H9 (cell line): ENCODE results near the gene EGFR. TPM values are rescaled to one million over a fixed set of nuclear protein-coding genes. Genes with fewer than 3 reads are reported as not detected.

Source experiments
- DNase-seq: peaks from one replicate; pipeline ENCODE4 v3.0.0-alpha.2; 2017
- H2AFZ ChIP-seq: one replicate; pipeline ENCODE4 v1.6.1; 2013; ENCODE audit warnings: mild to moderate bottlenecking, low read length, control low read depth, moderate library complexity
- H2AK5ac ChIP-seq: 2 replicates; pipeline ENCODE4 v1.6.1; 2013; ENCODE audit warnings: low read length, control low read depth, mixed read lengths; ENCODE audit not compliant: insufficient read length
- H2BK120ac ChIP-seq: one replicate; pipeline ENCODE4 v1.6.1; 2013; ENCODE audit warnings: low read depth, mild to moderate bottlenecking, low read length, control low read depth, inconsistent platforms; ENCODE audit not compliant: poor library complexity, severe bottlenecking
- H2BK12ac ChIP-seq: 2 replicates; pipeline ENCODE4 v1.6.1; 2013; ENCODE audit warnings: low read length, control low read depth, mixed read lengths, low read depth; ENCODE audit not compliant: insufficient read length
- H2BK15ac ChIP-seq: 2 replicates; pipeline ENCODE4 v1.6.1; 2013; ENCODE audit warnings: low read depth, low read length, control low read depth
- H2BK20ac ChIP-seq: one replicate; pipeline ENCODE4 v1.6.1; 2013; ENCODE audit warnings: low read depth, mild to moderate bottlenecking, low read length, control low read depth, inconsistent platforms; ENCODE audit not compliant: poor library complexity, severe bottlenecking
- H2BK5ac ChIP-seq: 2 replicates; pipeline ENCODE4 v1.6.1; 2013; ENCODE audit warnings: low read length, control low read depth, mixed read lengths; ENCODE audit not compliant: insufficient read length
- H3K14ac ChIP-seq: 2 replicates; pipeline ENCODE4 v1.6.1; 2013; ENCODE audit warnings: low read length, control low read depth; ENCODE audit not compliant: insufficient read depth
- H3K18ac ChIP-seq: 2 replicates; pipeline ENCODE4 v1.6.1; 2013; ENCODE audit warnings: low read depth, mild to moderate bottlenecking, mixed read lengths, low read length, control low read depth; ENCODE audit not compliant: insufficient read length
- H3K23ac ChIP-seq: 2 replicates; pipeline ENCODE4 v1.6.1; 2013; ENCODE audit warnings: low read length, control low read depth, mixed read lengths, low read depth; ENCODE audit not compliant: insufficient read length
- H3K23me2 ChIP-seq: 2 replicates; pipeline ENCODE4 v1.6.1; 2013; ENCODE audit warnings: low read depth, mild to moderate bottlenecking, mixed read lengths, low read length, control low read depth; ENCODE audit not compliant: insufficient read length, poor library complexity, severe bottlenecking
- H3K27ac ChIP-seq: 2 replicates; pipeline ENCODE4 v1.5.1; 2013; ENCODE audit warnings: low read length, control low read depth, mixed read lengths, low read depth; ENCODE audit not compliant: insufficient read length
- H3K27me3 ChIP-seq: 2 replicates; pipeline ENCODE4 v1.6.1; 2013; ENCODE audit warnings: low read length, control low read depth, inconsistent platforms; ENCODE audit not compliant: insufficient read depth
- H3K4ac ChIP-seq: 2 replicates; pipeline ENCODE4 v1.6.1; 2013; ENCODE audit warnings: low read depth, mild to moderate bottlenecking, control low read depth, inconsistent platforms, low read length, moderate library complexity
- H3K4me1 ChIP-seq: 2 replicates; pipeline ENCODE4 v1.6.1; 2013; ENCODE audit warnings: low read length, control low read depth, inconsistent platforms; ENCODE audit not compliant: insufficient read depth
- H3K4me2 ChIP-seq: 2 replicates; pipeline ENCODE4 v1.6.1; 2013; ENCODE audit warnings: low read length, control low read depth, mixed read lengths; ENCODE audit not compliant: insufficient read length, insufficient read depth
- H3K56ac ChIP-seq: 2 replicates; pipeline ENCODE4 v1.6.1; 2013; ENCODE audit warnings: low read depth, mild to moderate bottlenecking, mixed read lengths, low read length, control low read depth; ENCODE audit not compliant: insufficient read length
- H3K79me1 ChIP-seq: 2 replicates; pipeline ENCODE4 v1.6.1; 2013; ENCODE audit warnings: low read depth, mild to moderate bottlenecking, moderate library complexity, low read length, control low read depth, inconsistent platforms; ENCODE audit not compliant: insufficient read depth, poor library complexity, severe bottlenecking
- H3K79me2 ChIP-seq: 2 replicates; pipeline ENCODE4 v1.6.1; 2013; ENCODE audit warnings: low read length, control low read depth, inconsistent platforms; ENCODE audit not compliant: insufficient read depth
- H3K9ac ChIP-seq: 2 replicates; pipeline ENCODE4 v1.6.1; 2013; ENCODE audit warnings: low read length, control low read depth, mixed read lengths; ENCODE audit not compliant: insufficient read length; ENCODE audit errors: extremely low read depth
- H3K9me3 ChIP-seq: one replicate; pipeline ENCODE4 v1.6.1; 2013; ENCODE audit warnings: low read depth, low read length, inconsistent platforms; ENCODE audit not compliant: control insufficient read depth
- H3T11ph ChIP-seq: one replicate; pipeline ENCODE4 v1.6.1; 2013; ENCODE audit warnings: mild to moderate bottlenecking, low read length, control low read depth, inconsistent platforms
- H4K20me1 ChIP-seq: one replicate; pipeline ENCODE4 v1.6.1; 2013; ENCODE audit not compliant: control insufficient read depth, insufficient read length, insufficient read depth
- H4K5ac ChIP-seq: 2 replicates; pipeline ENCODE4 v1.6.1; 2013; ENCODE audit warnings: low read depth, mild to moderate bottlenecking, mixed read lengths, low read length, control low read depth; ENCODE audit not compliant: insufficient read length
- H4K8ac ChIP-seq: replicated peaks from 2 replicates; pipeline ENCODE4 v1.6.1; 2013; ENCODE audit warnings: low read length, control low read depth, mixed read lengths, low read depth; ENCODE audit not compliant: insufficient read length
- H4K91ac ChIP-seq: 2 replicates; pipeline ENCODE4 v1.6.1; 2013; ENCODE audit warnings: low read depth, mild to moderate bottlenecking, moderate library complexity, mixed read lengths, low read length, control low read depth; ENCODE audit not compliant: insufficient read length
- H3K27ac Mint-ChIP-seq, 3 experiments: 2 replicates in 2 of 3; 3 replicates in 1 of 3; pipeline ENCODE4 v1.8.0; 2020 to 2021; ENCODE audit warnings: mixed read lengths in 3 of 3, mild to moderate bottlenecking in 1 of 3, moderate library complexity in 1 of 3
- H3K27me3 Mint-ChIP-seq: 2 replicates; pipeline ENCODE4 v1.8.0; 2021; ENCODE audit warnings: low read depth, mild to moderate bottlenecking, moderate library complexity, mixed read lengths
- H3K36me3 Mint-ChIP-seq, 3 experiments: 2 replicates in 2 of 3; 3 replicates in 1 of 3; pipeline ENCODE4 v1.8.0; 2020 to 2021; ENCODE audit warnings: low read depth in 3 of 3, mixed read lengths in 3 of 3; ENCODE audit not compliant: insufficient read depth in 1 of 3
- H3K4me1 Mint-ChIP-seq, 2 experiments: 2 replicates each; pipeline ENCODE4 v1.8.0; 2020; ENCODE audit warnings: mixed read lengths in 2 of 2
- H3K4me3 Mint-ChIP-seq, 2 experiments: 2 replicates in 1 of 2; 3 replicates in 1 of 2; pipeline ENCODE4 v1.8.0; 2020 to 2021; ENCODE audit warnings: mild to moderate bottlenecking in 2 of 2, mixed read lengths in 2 of 2, moderate library complexity in 1 of 2
- H3K9me3 Mint-ChIP-seq, 2 experiments: 2 replicates in 1 of 2; 3 replicates in 1 of 2; pipeline ENCODE4 v1.8.0; 2020; ENCODE audit warnings: mild to moderate bottlenecking in 2 of 2, mixed read lengths in 2 of 2, moderate library complexity in 1 of 2
- CTCF ChIP-seq: fragments of 200-600 bp; sonication (generic); conservative IDR thresholded peaks from 3 replicates; pipeline ENCODE4 v1.8.0; 2021; ENCODE audit warnings: antibody characterized with exemption, mild to moderate bottlenecking
- WGBS: extraction: QIAGEN DNeasy Blood & Tissue Kit; methylation state at CpG from one replicate; pipeline ENCODE4 v1.1.7; 2013; ENCODE audit warnings: missing lambda C conversion rate, low lambda C conversion rate, mixed read lengths; ENCODE audit not compliant: insufficient read length; ENCODE audit errors: extremely low coverage; 5-methylcytosine and 5-hydroxymethylcytosine counted together
- total RNA-seq: library from RNA; stranded (reverse); gene quantifications from 2 replicates; pipeline ENCODE4 v1.2.1, GENCODE V29; 2021

Gene EGFR
- total RNA-seq, 1 experiment from 2014 or later, result 3.3 TPM

GRCh38 chr7:54988516-54988915, 30.3 kb upstream of the EGFR start:
- H2AFZ ChIP-seq, result no peak overlapping the region
- no peaks in the 10 kb centered on the region for H3K79me2 ChIP-seq
- Mint-ChIP-seq H3K36me3 (no peaks in the 10 kb centered on the region; a peak in 1 of 7 replicates), H3K4me3 (no peak overlapping the region), H3K27ac (no peak overlapping the region), H3K9me3 (no peaks in the 10 kb centered on the region), H3K27me3 (peaks cover 6% of the 10 kb centered on the region; the same call in 1 of the 2 replicates), H3K4me1 (peaks cover 2% of the 10 kb centered on the region in 2 experiments; a peak in 3 of 4 replicates)
- no peaks in the 10 kb centered on the region for H3K79me1 ChIP-seq
- no peaks in the 10 kb centered on the region for H3K4me1 ChIP-seq
- no peak overlapping the region for H3K4ac ChIP-seq
- H4K20me1 ChIP-seq, result no peaks in the 10 kb centered on the region
- no peak overlapping the region for H4K8ac ChIP-seq
- no peak overlapping the region for H3K27ac ChIP-seq
- no peak overlapping the region for H3K4me2 ChIP-seq
- H3K9me3 ChIP-seq, result no peaks in the 10 kb centered on the region
- H3K27me3 ChIP-seq, result no peaks in the 10 kb centered on the region
- H2BK120ac ChIP-seq, result no peak overlapping the region
- H2BK20ac ChIP-seq, result no peak overlapping the region
- no peak overlapping the region for H3K56ac ChIP-seq
- no peak overlapping the region for H2BK15ac ChIP-seq
- no peak overlapping the region for H3T11ph ChIP-seq
- no peaks in the 10 kb centered on the region for H3K23me2 ChIP-seq
- no peak overlapping the region for H2AK5ac ChIP-seq
- no peak overlapping the region for H3K18ac ChIP-seq
- no peak overlapping the region for H4K5ac ChIP-seq
- H2BK5ac ChIP-seq, result no peak overlapping the region
- H4K91ac ChIP-seq, result no peak overlapping the region
- H3K23ac ChIP-seq, result no peak overlapping the region
- no peak for TF ChIP-seq CTCF
- WGBS, result no CpG with 5 or more reads among the region's 2 CpGs
- DNase-seq, result no peak
- H3K14ac ChIP-seq, result no peak overlapping the region
- no peak overlapping the region for H2BK12ac ChIP-seq
- H3K9ac ChIP-seq, result no peak overlapping the region
